ENCODE data around the gene AKR7A3.
"Not testable (repeated sequence)": the region's sequence is repeated elsewhere in the genome, so short reads cannot be mapped to it uniquely, and the experiment has no call there.

Gene AKR7A3

DNA sequence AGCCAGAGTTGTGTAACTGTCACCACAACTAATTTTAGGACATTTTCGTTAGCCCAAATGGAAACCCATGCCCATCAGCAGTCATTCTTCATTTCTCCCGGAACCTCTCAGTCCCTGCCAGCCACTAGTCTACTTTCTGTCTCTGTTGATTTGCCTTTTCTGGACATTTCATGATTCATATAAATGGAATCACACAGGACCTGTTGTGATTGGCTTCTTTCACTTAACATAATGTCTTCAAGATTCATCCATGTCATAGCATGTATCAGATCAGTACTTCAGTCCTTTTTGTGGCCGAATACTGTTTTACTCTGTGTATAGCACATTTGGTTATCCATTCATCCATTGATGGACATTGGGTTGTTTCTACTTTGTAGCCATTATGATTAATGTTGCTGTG lies 30.6 kb upstream of the AKR7A3 start:
- no peak for DNase-seq (ENCODE audit: low read depth in 1 of 2, low spot score in 1 of 2)

DNA sequence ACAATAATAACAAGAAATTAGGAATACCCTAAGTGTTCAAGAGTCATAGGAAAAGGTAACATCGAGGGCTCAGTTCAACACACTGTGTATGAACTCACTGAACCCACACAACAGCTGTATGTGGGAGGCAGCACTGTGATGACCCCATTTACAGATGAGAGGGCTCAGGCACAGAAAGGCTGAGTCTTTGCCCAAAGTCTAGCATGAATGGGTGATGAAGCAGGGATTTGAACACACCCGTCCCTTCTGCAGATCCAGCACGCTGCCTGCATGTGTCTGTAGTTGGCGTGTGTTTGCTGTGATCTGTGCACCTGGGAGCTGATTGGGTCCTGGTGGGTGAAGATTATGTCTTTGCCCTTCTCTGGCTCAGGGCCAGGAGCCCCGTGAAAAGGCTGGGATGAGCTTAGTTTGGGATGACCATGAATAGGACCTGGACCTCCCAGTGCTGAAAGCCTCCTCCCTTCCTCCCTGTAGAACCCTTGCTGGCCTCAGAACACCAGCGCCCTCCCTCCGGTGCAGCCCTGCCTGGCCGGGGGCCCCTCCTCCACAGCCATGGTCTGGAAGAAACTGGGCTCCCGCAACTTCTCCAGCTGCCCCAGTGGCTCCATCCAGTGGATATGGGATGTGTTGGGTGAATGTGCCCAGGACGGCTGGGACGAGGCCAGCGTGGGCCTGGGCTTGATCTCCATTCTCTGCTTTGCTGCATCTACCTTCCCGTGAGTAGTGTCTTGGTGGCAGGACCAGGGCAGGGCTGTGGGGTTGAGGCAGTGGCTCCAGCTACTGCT lies 28.7 kb upstream of the AKR7A3 start:
- DNase-seq (ENCODE audit: low read depth in 1 of 2, low spot score in 1 of 2): no peak

- DNase-seq (ENCODE audit: low read depth in 1 of 2, low spot score in 1 of 2): no peak
These were observed 27.0 kb upstream of the AKR7A3 start for GRCh38 chr1:19315378-19316198.

GRCh38 chr1:19313961-19314882 lies 25.7 kb upstream of the AKR7A3 start:
- no peak for DNase-seq (ENCODE audit: low read depth in 1 of 2, low spot score in 1 of 2)

DNA sequence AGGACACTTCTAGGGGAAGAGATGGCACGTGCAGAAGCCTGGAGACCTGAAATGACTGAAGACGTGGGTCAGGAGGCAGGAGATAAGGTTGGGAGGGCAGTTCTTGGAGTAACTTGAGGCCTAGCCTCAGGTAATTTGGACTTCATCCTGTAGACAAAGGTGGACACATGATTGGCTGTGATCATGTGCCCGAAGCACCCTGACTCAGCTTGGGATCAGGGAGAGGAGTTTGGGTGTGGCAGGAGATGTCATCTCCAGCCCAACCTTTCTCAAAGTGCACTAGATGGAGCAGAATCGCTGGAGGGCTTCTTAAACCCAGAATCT lies 25.0 kb upstream of the AKR7A3 start:
- no peak for DNase-seq (ENCODE audit: low read depth in 1 of 2, low spot score in 1 of 2)

GRCh38 chr1:19312782-19313635 lies 24.4 kb upstream of the AKR7A3 start:
- DNase-seq (ENCODE audit: low read depth in 1 of 2, low spot score in 1 of 2): no peak

DNA sequence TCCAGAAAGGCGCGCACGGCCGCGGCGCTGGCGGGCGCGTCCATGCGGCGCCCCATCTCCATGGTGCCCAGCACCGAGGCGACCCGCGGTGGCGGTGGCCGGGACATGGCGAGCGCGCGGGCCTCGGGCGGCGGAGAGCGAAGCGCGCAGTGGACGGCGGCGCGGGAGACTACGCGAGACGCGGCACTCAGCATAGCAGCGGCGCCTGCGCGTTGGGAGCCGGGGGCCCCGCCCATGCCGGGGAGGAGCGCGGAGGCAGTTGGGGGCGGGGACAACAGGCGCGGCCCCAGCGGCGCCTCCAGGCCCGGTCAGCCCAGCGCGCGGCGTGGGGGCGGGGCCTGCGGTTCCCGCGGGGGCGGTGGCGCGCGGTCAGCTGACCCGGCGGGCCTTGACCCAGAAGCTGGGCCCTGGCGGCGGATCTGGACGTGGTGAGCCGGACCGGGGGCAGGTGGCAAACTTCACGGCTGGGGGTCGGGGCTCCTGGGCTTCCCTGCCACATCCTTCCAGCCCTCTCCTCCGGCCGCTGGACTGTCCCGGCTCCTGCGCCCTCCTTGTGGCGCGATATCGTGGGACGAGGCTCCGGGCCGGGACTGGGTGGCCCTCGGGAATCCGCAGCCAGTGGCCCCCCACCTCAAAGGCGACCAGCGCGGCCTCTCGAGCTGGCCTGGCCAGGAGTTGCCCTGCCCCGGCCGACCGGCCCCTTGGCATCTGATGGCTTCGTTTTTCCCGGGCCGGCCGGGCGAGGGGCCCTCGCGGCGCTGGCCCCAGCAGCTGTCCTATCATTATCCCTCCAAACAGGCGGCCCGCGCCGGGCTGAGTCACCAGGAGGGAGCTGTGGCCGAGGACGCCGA lies 23.6 kb upstream of the AKR7A3 start, which contains the start of the genes AKR7A2 and SLC66A1:
Gene AKR7A2, minus strand, starts transcription at position 214 of the 851 bp plus-strand sequence. Its CDS starts 20 bp downstream, at position 194.
Gene SLC66A1, plus strand, starts transcription at position 396 of the 851 bp plus-strand sequence. CDS start 5,352 bp downstream, outside the sequence.
- DNase-seq (ENCODE audit: low read depth in 1 of 2, low spot score in 1 of 2): peak; percentile 72 to 84

DNA sequence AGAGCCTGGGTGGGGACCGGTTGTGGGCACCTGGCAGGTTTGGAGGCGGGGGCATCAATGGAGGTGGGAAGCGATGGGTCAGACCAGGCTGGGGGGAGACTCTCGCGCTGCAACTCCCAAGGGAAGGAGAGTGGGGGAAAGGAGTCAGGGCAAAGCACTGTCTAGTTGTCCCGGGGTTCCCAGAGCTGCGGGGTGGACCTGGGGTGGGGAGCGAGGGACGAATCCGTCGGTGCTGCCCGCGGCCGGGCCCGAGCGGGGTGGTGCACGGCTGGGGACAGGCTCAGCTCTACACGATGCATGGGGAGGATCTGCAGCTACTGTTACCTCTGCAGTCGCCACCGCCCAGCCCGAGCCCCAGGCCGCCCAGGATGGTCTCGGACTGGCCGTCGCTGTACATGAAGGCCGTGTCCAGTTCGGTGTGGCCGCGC lies 22.9 kb upstream of the AKR7A3 start:
- DNase-seq (ENCODE audit: low read depth in 1 of 2, low spot score in 1 of 2): no peak

DNA sequence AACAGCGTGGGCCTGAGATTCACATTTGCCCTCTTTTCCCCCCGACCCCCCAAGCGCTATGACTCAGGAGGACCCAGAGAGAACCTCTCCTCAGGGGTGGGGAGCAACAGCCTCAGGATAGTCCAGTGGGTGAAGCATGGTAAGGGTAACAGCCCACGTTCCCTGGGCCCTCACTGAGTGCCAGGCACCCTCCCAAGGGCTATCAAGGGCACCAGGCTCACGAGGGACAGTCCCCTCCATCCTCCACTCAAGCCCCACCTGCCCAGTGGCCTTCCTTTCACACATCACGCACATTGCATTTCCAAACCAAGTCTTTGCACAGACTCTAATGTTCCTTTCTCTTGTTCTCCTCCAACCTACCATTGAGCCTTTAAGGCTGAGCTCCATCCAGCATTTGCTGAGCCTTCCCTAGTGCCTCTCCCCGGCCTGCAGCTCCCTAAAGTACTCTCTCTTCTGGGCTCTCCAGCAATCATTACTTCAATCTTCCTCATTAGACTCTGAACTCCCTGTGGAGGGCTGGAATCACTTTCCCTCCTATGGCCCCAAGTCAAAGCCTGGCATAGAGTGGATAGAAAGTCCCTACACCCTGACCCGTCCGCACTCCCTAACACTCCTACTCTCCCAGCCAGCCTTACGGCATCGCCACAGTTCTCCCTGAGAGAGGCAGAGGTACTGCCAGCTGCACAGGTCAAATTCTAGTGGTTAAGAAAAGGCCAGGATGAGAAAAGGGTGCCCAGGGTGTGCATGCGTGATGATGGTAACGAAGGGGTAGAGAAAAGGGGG lies 22.3 kb upstream of the AKR7A3 start:
- no peak for DNase-seq (ENCODE audit: low read depth in 1 of 2, low spot score in 1 of 2)

DNA sequence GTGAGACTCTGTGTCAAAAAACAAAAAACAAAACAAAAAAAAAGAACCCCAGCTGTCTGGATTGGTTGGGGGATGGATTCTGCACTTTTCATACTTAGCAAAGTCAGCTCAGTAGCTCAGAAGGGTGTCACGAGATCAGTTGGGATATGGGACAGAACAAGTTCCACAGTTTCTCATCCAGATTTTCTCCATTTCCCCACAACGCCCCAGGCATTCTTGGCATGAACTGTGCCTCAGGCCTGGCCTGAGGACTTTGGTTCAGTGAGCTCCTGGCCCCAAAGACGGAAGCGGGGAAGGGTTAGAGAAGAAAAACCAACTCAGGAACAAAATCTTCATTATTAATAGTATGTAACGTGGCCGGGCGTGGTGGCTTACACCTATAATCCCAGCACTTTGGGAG lies 21.5 kb upstream of the AKR7A3 start:
- no peak for DNase-seq (ENCODE audit: low read depth in 1 of 2, low spot score in 1 of 2)

DNA sequence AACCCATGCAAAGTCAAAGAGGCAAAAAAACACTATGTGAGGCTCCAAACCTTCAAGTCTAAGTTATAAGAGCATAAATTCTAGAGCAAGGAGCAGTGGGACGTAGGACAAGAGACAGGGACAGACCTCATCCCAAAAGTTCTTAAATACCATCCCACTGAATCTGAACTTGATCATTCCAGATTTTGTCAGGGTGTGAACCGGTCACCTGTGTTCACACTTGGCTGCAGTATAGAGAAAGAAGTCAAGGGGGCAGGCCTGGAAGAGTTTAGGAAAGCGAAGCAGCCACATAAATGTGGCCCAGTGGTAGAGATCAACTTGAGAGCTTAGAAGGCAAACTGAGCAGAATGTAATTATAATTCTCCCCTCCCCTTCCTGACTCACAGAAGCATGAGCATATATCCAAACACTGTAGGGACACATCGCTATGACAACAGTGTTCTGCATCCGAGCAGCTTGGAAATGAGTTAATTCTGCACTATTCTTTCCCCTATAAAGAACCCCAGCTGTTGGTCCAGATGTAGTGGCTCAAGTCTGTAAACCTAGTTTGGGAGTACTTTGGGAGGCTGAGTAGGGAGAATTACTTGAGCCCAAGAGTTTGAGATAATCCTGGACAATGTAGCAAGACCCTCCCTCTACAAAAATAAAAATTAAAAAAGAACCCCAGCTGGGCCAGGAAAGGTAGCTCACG lies 20.7 kb upstream of the AKR7A3 start:
- no peak for DNase-seq (ENCODE audit: low read depth in 1 of 2, low spot score in 1 of 2)

GRCh38 chr1:19308509-19308907 lies 19.9 kb upstream of the AKR7A3 start:
- DNase-seq (ENCODE audit: low read depth in 1 of 2, low spot score in 1 of 2): no peak

- no peak for DNase-seq (ENCODE audit: low read depth in 1 of 2, low spot score in 1 of 2)
These were observed 19.4 kb upstream of the AKR7A3 start for GRCh38 chr1:19307794-19308508.

DNA sequence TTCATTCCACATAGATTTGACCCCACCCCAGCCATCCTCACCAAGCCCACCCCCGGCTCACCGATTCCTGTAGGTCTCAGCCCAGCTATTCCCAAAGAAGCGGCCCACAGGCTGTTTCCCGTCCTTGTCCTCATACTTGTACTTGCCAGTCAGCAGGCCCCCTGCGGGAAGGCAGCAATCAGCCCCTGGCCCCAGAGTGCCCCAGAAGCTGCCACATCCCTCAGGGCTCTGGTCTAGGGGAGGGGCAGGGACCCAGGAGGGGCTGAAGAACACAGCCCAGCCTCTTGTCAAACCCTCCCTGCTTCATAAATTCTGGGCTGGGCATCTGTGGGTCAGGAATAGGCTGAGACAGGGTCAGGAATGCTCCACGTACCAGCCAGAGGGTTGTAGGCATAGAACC lies 18.4 kb upstream of the AKR7A3 start:
- DNase-seq (ENCODE audit: low read depth in 1 of 2, low spot score in 1 of 2): no peak

DNA sequence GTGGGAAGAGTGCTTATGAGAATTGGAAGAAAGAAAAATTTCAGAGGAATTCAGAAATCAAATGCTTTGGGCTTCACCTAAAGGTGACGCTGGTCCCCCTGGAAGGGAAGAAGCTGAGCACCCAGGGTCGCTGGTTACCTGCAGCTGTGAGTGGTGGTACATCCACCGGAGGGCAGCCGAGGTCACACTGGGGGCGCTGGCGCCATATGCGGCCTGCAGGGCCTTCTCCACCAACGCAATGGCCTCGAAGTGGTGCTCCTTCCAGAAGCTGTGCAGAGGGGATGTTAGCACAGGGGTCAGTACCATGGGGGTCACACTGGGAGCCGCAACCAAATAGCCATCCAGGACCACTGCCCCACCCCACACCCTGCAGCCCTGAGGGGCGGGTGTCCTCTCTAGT lies 17.3 kb upstream of the AKR7A3 start:
- DNase-seq (ENCODE audit: low read depth in 1 of 2, low spot score in 1 of 2): no peak

GRCh38 chr1:19304081-19304480 lies 15.5 kb upstream of the AKR7A3 start:
- not testable (repeated sequence) for DNase-seq (ENCODE audit: low read depth in 1 of 2, low spot score in 1 of 2)

DNA sequence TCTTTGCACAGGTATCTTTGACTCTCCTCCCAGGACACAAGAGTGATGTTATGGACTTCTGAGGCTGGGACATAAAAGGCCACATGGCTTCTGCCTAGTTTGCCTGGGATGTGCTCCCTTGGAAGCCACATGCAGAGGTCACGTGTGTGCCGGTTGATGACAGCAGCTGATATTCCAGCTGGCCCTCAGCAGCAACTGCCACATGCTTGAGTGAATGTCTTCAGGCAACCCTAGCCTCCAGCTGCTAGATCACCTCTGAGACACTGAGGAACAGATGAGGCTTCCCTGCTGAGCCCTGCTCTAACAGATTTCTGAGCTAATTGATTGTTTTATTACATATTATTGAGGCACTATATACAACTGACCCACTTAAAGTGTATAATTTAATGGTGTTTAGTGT lies 11.6 kb upstream of the AKR7A3 start:
- DNase-seq (ENCODE audit: low read depth in 1 of 2, low spot score in 1 of 2): no peak
